ENCODE measurements around the gene NLN.

- TF ChIP-seq, protein P1, sequence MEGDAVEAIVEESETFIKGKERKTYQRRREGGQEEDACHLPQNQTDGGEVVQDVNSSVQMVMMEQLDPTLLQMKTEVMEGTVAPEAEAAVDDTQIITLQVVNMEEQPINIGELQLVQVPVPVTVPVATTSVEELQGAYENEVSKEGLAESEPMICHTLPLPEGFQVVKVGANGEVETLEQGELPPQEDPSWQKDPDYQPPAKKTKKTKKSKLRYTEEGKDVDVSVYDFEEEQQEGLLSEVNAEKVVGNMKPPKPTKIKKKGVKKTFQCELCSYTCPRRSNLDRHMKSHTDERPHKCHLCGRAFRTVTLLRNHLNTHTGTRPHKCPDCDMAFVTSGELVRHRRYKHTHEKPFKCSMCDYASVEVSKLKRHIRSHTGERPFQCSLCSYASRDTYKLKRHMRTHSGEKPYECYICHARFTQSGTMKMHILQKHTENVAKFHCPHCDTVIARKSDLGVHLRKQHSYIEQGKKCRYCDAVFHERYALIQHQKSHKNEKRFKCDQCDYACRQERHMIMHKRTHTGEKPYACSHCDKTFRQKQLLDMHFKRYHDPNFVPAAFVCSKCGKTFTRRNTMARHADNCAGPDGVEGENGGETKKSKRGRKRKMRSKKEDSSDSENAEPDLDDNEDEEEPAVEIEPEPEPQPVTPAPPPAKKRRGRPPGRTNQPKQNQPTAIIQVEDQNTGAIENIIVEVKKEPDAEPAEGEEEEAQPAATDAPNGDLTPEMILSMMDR (IDR thresholded peaks at IDR 0.05), result no peak
- TF ChIP-seq POLR2A (IDR thresholded peaks at IDR 0.05; ENCODE audit: low read depth) (no peak), EP300 (IDR thresholded peaks at IDR 0.05) (no peak)
These were observed 141.7 kb downstream of the NLN start for GRCh38 chr5:65863747-65864146.
